ENCODE measurements around the gene SLC51B.
"Not testable (repeated sequence)": the region's sequence is repeated elsewhere in the genome, so short reads cannot be mapped to it uniquely, and the experiment has no call there.

SLC51B gene

GRCh38 chr15:65029736-65030208 is 15.4 kb upstream of the SLC51B start:
- in situ Hi-C loops (cut with HindIII; ENCODE audit: low pct_unique_long_range_greater_than_20kb, low sequenced_read_pairs) = no loop called here
- TF ChIP-seq JUND (IDR thresholded peaks at IDR 0.05; ENCODE audit: low read depth) = no peak

GRCh38 chr15:65032801-65033537 is 12.2 kb upstream of the SLC51B start:
- no peak for TF ChIP-seq JUND (IDR thresholded peaks at IDR 0.05; ENCODE audit: low read depth)
- in situ Hi-C loops (cut with HindIII; ENCODE audit: low pct_unique_long_range_greater_than_20kb, low sequenced_read_pairs) = no loop called here

More at GRCh38 chr15:65029736-65030208, 15.4 kb upstream of the SLC51B start:
- no peak for DNase-seq (ENCODE audit: low read depth in 1 of 2, low spot score in 1 of 2)

GRCh38 chr15:65033659-65034269 is 11.4 kb upstream of the SLC51B start:
- peak in 1 of 2 experiments; percentile 41 for DNase-seq (ENCODE audit: low read depth in 1 of 2, low spot score in 1 of 2)
- no peak for TF ChIP-seq JUND (IDR thresholded peaks at IDR 0.05; ENCODE audit: low read depth)
- in situ Hi-C loops (cut with HindIII; ENCODE audit: low pct_unique_long_range_greater_than_20kb, low sequenced_read_pairs) = no loop called here

More at GRCh38 chr15:65032801-65033537, 12.2 kb upstream of the SLC51B start:
- peak; percentile 30 to 85 for DNase-seq (ENCODE audit: low read depth in 1 of 2, low spot score in 1 of 2)

- no peak for TF ChIP-seq JUND (IDR thresholded peaks at IDR 0.05; ENCODE audit: low read depth)
- in situ Hi-C loops (cut with HindIII; ENCODE audit: low pct_unique_long_range_greater_than_20kb, low sequenced_read_pairs) = no loop called here
- no peak for DNase-seq (ENCODE audit: low read depth in 1 of 2, low spot score in 1 of 2)
Observed at GRCh38 chr15:65034719-65035118, 10.5 kb upstream of the SLC51B start.

GRCh38 chr15:65037309-65037708 is 7.9 kb upstream of the SLC51B start:
- TF ChIP-seq JUND (IDR thresholded peaks at IDR 0.05; ENCODE audit: low read depth) = no peak
- in situ Hi-C loops (cut with HindIII; ENCODE audit: low pct_unique_long_range_greater_than_20kb, low sequenced_read_pairs) = no loop called here
- DNase-seq (ENCODE audit: low read depth in 1 of 2, low spot score in 1 of 2) = no peak

GRCh38 chr15:65038428-65038827 is 6.8 kb upstream of the SLC51B start:
- in situ Hi-C loops (cut with HindIII; ENCODE audit: low pct_unique_long_range_greater_than_20kb, low sequenced_read_pairs) = no loop called here
- no peak for DNase-seq (ENCODE audit: low read depth in 1 of 2, low spot score in 1 of 2)
- no peak for TF ChIP-seq JUND (IDR thresholded peaks at IDR 0.05; ENCODE audit: low read depth)

GRCh38 chr15:65038836-65039235 is 6.4 kb upstream of the SLC51B start:
- in situ Hi-C loops (cut with HindIII; ENCODE audit: low pct_unique_long_range_greater_than_20kb, low sequenced_read_pairs) = no loop called here
- DNase-seq (ENCODE audit: low read depth in 1 of 2, low spot score in 1 of 2) = no peak
- TF ChIP-seq JUND (IDR thresholded peaks at IDR 0.05; ENCODE audit: low read depth) = no peak

- in situ Hi-C loops (cut with HindIII; ENCODE audit: low pct_unique_long_range_greater_than_20kb, low sequenced_read_pairs) = no loop called here
- no peak for DNase-seq (ENCODE audit: low read depth in 1 of 2, low spot score in 1 of 2)
- no peak for TF ChIP-seq JUND (IDR thresholded peaks at IDR 0.05; ENCODE audit: low read depth)
Observed at GRCh38 chr15:65040461-65040860, 4.7 kb upstream of the SLC51B start.

- no peak for DNase-seq (ENCODE audit: low read depth in 1 of 2, low spot score in 1 of 2)
- in situ Hi-C loops (cut with HindIII; ENCODE audit: low pct_unique_long_range_greater_than_20kb, low sequenced_read_pairs) = no loop called here
- TF ChIP-seq JUND (IDR thresholded peaks at IDR 0.05; ENCODE audit: low read depth) = no peak
Observed at GRCh38 chr15:65041787-65042186, 3.4 kb upstream of the SLC51B start.

- in situ Hi-C loops (cut with HindIII; ENCODE audit: low pct_unique_long_range_greater_than_20kb, low sequenced_read_pairs) = no loop called here
- no peak for DNase-seq (ENCODE audit: low read depth in 1 of 2, low spot score in 1 of 2)
- TF ChIP-seq JUND (IDR thresholded peaks at IDR 0.05; ENCODE audit: low read depth) = no peak
Observed at GRCh38 chr15:65042776-65043327, 2.3 kb upstream of the SLC51B start.

- in situ Hi-C loops (cut with HindIII; ENCODE audit: low pct_unique_long_range_greater_than_20kb, low sequenced_read_pairs); DNase-seq (ENCODE audit: low read depth in 1 of 2, low spot score in 1 of 2): not testable (repeated sequence)
Observed at GRCh38 chr15:65044218-65044617, 969 bp upstream of the SLC51B start.

GRCh38 chr15:65048241-65048640 is 3.1 kb downstream of the SLC51B start:
- TF ChIP-seq JUND (IDR thresholded peaks at IDR 0.05; ENCODE audit: low read depth) = no peak
- no peak for DNase-seq (ENCODE audit: low read depth in 1 of 2, low spot score in 1 of 2)
- in situ Hi-C loops (cut with HindIII; ENCODE audit: low pct_unique_long_range_greater_than_20kb, low sequenced_read_pairs) = no loop called here

- in situ Hi-C loops (cut with HindIII; ENCODE audit: low pct_unique_long_range_greater_than_20kb, low sequenced_read_pairs) = no loop called here
- no peak for TF ChIP-seq JUND (IDR thresholded peaks at IDR 0.05; ENCODE audit: low read depth)
- peak; percentile 96 to 99 for DNase-seq (ENCODE audit: low read depth in 1 of 2, low spot score in 1 of 2)
Observed at GRCh38 chr15:65049418-65049840, 4.2 kb downstream of the SLC51B start.

All from T47D (cell line).